ENCODE measurements around the gene TJP3. TPM values are rescaled to one million over a fixed set of nuclear protein-coding genes. Genes with fewer than 3 reads are reported as not detected.

Gene TJP3
- total RNA-seq, result 1 to 10 TPM in 1 of 2 donors, not detected in 1; 1.1 TPM

GRCh38 chr19:3708207-3708931, at the start of gene TJP3:
Gene TJP3, plus strand, starts transcription at chr19:3708384. Its CDS starts 20,049 bp downstream, at chr19:3728433.
- no peak for DNase-seq (ENCODE audit: low spot score)
- Histone ChIP-seq H3K27ac (no peak within 1 kb of the TSS), H3K4me3 (no peak within 1 kb of the TSS), H3K9me3 (no peaks in the 10 kb centered on the region), H3K36me3 (no peaks in the 10 kb centered on the region), H3K4me1 (peaks cover 0 to 4% of the 10 kb centered on the region in 2 donors), H3K27me3 (no peaks in the 10 kb centered on the region)
- TF ChIP-seq, protein P1, sequence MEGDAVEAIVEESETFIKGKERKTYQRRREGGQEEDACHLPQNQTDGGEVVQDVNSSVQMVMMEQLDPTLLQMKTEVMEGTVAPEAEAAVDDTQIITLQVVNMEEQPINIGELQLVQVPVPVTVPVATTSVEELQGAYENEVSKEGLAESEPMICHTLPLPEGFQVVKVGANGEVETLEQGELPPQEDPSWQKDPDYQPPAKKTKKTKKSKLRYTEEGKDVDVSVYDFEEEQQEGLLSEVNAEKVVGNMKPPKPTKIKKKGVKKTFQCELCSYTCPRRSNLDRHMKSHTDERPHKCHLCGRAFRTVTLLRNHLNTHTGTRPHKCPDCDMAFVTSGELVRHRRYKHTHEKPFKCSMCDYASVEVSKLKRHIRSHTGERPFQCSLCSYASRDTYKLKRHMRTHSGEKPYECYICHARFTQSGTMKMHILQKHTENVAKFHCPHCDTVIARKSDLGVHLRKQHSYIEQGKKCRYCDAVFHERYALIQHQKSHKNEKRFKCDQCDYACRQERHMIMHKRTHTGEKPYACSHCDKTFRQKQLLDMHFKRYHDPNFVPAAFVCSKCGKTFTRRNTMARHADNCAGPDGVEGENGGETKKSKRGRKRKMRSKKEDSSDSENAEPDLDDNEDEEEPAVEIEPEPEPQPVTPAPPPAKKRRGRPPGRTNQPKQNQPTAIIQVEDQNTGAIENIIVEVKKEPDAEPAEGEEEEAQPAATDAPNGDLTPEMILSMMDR (IDR thresholded peaks at IDR 0.05), result no peak

GRCh38 chr19:3658870-3659745, 49.1 kb upstream of the TJP3 start:
- no peaks in the 10 kb centered on the region for H3K4me1 ChIP-seq
- TF ChIP-seq, protein P1 (IDR thresholded peaks at IDR 0.05), result no peak
- no peaks in the 10 kb centered on the region for H3K9me3 ChIP-seq
- no peak overlapping the region for H3K27ac ChIP-seq
- peaks cover 74% of the 10 kb centered on the region for H3K36me3 ChIP-seq
- DNase-seq (ENCODE audit: low spot score), result no peak
- H3K27me3 ChIP-seq, result no peaks in the 10 kb centered on the region
- H3K4me3 ChIP-seq, result no peak overlapping the region

DNA sequence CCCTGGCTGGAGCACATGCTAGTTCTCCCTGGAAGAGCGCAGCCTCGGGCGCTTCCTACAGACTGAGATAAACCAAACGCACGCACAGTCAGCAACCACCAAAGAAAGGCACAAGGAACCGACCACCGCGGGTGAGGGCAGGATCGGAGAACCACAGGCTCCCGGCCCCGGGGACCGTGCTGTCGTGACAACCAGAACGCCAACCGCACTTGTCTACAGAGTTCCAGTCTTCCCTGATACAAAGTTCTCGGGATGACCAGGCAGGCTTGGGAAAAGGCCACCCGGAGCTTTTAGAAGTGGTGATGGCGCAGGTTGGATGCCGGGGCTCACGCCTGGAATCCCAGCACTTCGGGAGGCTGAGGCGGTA, 48.5 kb upstream of the TJP3 start:
- Histone ChIP-seq H3K27me3 (no peaks in the 10 kb centered on the region), H3K9me3 (no peaks in the 10 kb centered on the region), H3K27ac (no peak overlapping the region), H3K36me3 (peaks cover 76% of the 10 kb centered on the region), H3K4me1 (no peaks in the 10 kb centered on the region), H3K4me3 (no peak overlapping the region)
- TF ChIP-seq, protein P1 (IDR thresholded peaks at IDR 0.05), result no peak
- DNase-seq (ENCODE audit: low spot score), result no peak

DNA sequence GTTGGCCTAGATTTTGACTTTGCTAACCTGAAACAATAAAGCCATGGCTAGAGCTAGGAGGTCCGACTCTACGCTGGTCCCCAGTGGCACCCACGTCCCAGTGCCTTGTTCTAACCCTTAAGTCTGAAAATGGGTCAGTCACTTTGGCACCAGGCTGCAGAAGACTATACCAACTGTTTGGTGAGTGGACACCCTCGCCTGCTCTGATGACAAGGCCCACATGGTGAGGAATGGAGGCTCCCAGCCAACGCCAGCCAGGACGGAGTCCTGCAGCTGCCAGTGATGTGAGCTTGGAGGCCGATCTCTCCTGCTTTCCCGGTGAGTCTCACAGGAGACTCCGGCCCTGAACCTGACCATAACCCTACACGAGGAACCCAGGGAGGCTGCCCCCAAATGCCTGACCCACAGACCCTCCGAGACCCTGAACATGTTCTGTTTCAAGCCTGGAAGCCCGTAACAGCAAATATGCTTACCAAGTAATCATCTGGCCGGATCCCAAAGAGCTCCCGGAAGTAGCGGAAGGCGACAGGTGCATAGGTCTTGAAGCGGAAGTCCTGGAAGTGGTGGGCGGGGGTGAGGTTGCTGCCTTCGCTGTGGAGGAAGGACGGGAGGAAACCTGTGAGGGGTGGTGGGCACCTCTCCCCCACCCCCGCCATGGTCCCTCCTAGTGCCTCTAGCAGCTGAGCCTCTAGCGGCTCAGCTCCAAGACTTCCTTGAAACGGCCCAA, 47.5 kb upstream of the TJP3 start:
- no peak overlapping the region for H3K27ac ChIP-seq
- no peak overlapping the region for H3K4me3 ChIP-seq
- no peaks in the 10 kb centered on the region for H3K27me3 ChIP-seq
- H3K36me3 ChIP-seq, result peaks cover 78% of the 10 kb centered on the region
- no peak for DNase-seq (ENCODE audit: low spot score)
- H3K4me1 ChIP-seq, result peaks cover 0 to 3% of the 10 kb centered on the region in 2 donors
- TF ChIP-seq, protein P1 (IDR thresholded peaks at IDR 0.05), result no peak
- H3K9me3 ChIP-seq, result no peaks in the 10 kb centered on the region

GRCh38 chr19:3661284-3662238, 46.6 kb upstream of the TJP3 start:
- Histone ChIP-seq H3K4me1 (peaks cover 0 to 10% of the 10 kb centered on the region in 2 donors), H3K27ac (no peak overlapping the region), H3K36me3 (peaks cover 70% of the 10 kb centered on the region), H3K4me3 (no peak overlapping the region), H3K9me3 (no peaks in the 10 kb centered on the region), H3K27me3 (no peaks in the 10 kb centered on the region)
- TF ChIP-seq, protein P1 (IDR thresholded peaks at IDR 0.05), result no peak
- DNase-seq (ENCODE audit: low spot score), result no peak

Measured in right atrium auricular region (tissue), 2 donors.